NCI-H1105 (cell line): ENCODE results near the gene ATXN7.
A peak's percentile ranks its signal among the peaks of the same experiment; 100 is the strongest.

Experiments used
- DNase-seq: peaks from one replicate; lab custom pipeline; 2025; lab: John Stamatoyannopoulos, UW

Gene ATXN7

GRCh38 chr3:63986146-63986545 lies 122.5 kb downstream of the ATXN7 start:
- no peak for DNase-seq

- no peak for DNase-seq
Measured at GRCh38 chr3:63986831-63987230, 123.2 kb downstream of the ATXN7 start.

- DNase-seq, result no peak
Measured at GRCh38 chr3:63988943-63989342, 125.3 kb downstream of the ATXN7 start.

GRCh38 chr3:63990204-63990603 lies 126.5 kb downstream of the ATXN7 start:
- no peak for DNase-seq

- DNase-seq, result no peak
Measured at GRCh38 chr3:63990733-63991132, 127.1 kb downstream of the ATXN7 start.

- no peak for DNase-seq
Measured at GRCh38 chr3:63991666-63992065, 128.0 kb downstream of the ATXN7 start.

GRCh38 chr3:63992516-63993209 lies 129.0 kb downstream of the ATXN7 start:
- no peak for DNase-seq

- peak; percentile 24 for DNase-seq
Measured at GRCh38 chr3:63993653-63994079, 130.0 kb downstream of the ATXN7 start.

- no peak for DNase-seq
Measured at GRCh38 chr3:63995086-63995485, 131.4 kb downstream of the ATXN7 start.

- no peak for DNase-seq
Measured at GRCh38 chr3:63998852-63999754, 135.4 kb downstream of the ATXN7 start.

- no peak for DNase-seq
Measured at GRCh38 chr3:64000453-64001055, 136.9 kb downstream of the ATXN7 start.

- DNase-seq, result no peak
Measured at GRCh38 chr3:64002233-64002632, 138.6 kb downstream of the ATXN7 start.

GRCh38 chr3:64003589-64003988 lies 139.9 kb downstream of the ATXN7 start:
- no peak for DNase-seq

- DNase-seq, result no peak
Measured at GRCh38 chr3:64008017-64008416, 144.3 kb downstream of the ATXN7 start.

GRCh38 chr3:64008487-64009351 lies 145.1 kb downstream of the ATXN7 start:
- DNase-seq, result no peak

- DNase-seq, result no peak
Measured at GRCh38 chr3:64009528-64009927, 145.9 kb downstream of the ATXN7 start.

- no peak for DNase-seq
Measured at GRCh38 chr3:64010199-64010598, 146.5 kb downstream of the ATXN7 start.

- DNase-seq, result no peak
Measured at GRCh38 chr3:64011685-64012084, 148.0 kb downstream of the ATXN7 start.

- DNase-seq, result no peak
Measured at GRCh38 chr3:64016941-64017620, 153.4 kb downstream of the ATXN7 start.

- DNase-seq, result no peak
Measured at GRCh38 chr3:64019271-64019670, 155.6 kb downstream of the ATXN7 start.

- DNase-seq, result no peak
Measured at GRCh38 chr3:64019879-64020278, 156.2 kb downstream of the ATXN7 start.
